ENCODE measurements around the gene BABAM2.
"Not testable (repeated sequence)": the region's sequence is repeated elsewhere in the genome, so short reads cannot be mapped to it uniquely, and the experiment has no call there.

BABAM2 gene

GRCh38 chr2:28233164-28233676 lies 342.7 kb downstream of the BABAM2 start:
- no peak for DNase-seq

GRCh38 chr2:28234807-28235206 lies 344.3 kb downstream of the BABAM2 start:
- no peak for DNase-seq

GRCh38 chr2:28239207-28239606 lies 348.7 kb downstream of the BABAM2 start:
- DNase-seq: no peak

GRCh38 chr2:28240937-28241336 lies 350.4 kb downstream of the BABAM2 start:
- no peak for DNase-seq

GRCh38 chr2:28247290-28247689 lies 356.8 kb downstream of the BABAM2 start:
- no peak for DNase-seq

GRCh38 chr2:28247734-28248133 lies 357.2 kb downstream of the BABAM2 start:
- no peak for DNase-seq

GRCh38 chr2:28248511-28248910 lies 358.0 kb downstream of the BABAM2 start:
- DNase-seq: no peak

- DNase-seq: no peak
Observed at GRCh38 chr2:28250006-28250405, 359.5 kb downstream of the BABAM2 start.

GRCh38 chr2:28251337-28251736 lies 360.8 kb downstream of the BABAM2 start:
- DNase-seq: no peak

- DNase-seq: no peak
Observed at GRCh38 chr2:28252311-28252710, 361.8 kb downstream of the BABAM2 start.

- DNase-seq: no peak
Observed at GRCh38 chr2:28253543-28253942, 363.0 kb downstream of the BABAM2 start.

- DNase-seq: not testable (repeated sequence)
Observed at GRCh38 chr2:28255231-28255630, 364.7 kb downstream of the BABAM2 start.

GRCh38 chr2:28257182-28257581 lies 366.7 kb downstream of the BABAM2 start:
- DNase-seq: no peak

GRCh38 chr2:28259226-28259625 lies 368.7 kb downstream of the BABAM2 start:
- DNase-seq: not testable (repeated sequence)

GRCh38 chr2:28263690-28264089 lies 373.2 kb downstream of the BABAM2 start:
- no peak for DNase-seq

- DNase-seq: no peak
Observed at GRCh38 chr2:28267282-28267681, 376.8 kb downstream of the BABAM2 start.

GRCh38 chr2:28268386-28268785 lies 377.9 kb downstream of the BABAM2 start:
- DNase-seq: no peak

- no peak for DNase-seq
Observed at GRCh38 chr2:28269019-28269784, 378.7 kb downstream of the BABAM2 start.

- no peak for DNase-seq
Observed at GRCh38 chr2:28270456-28271152, 380.1 kb downstream of the BABAM2 start.

GRCh38 chr2:28271231-28271918 lies 380.8 kb downstream of the BABAM2 start:
- DNase-seq: no peak

GRCh38 chr2:28271919-28272250 lies 381.4 kb downstream of the BABAM2 start:
- DNase-seq: no peak

- no peak for DNase-seq
Observed at GRCh38 chr2:28273751-28274150, 383.2 kb downstream of the BABAM2 start.

Measured in amygdala (tissue), 56 donors.